ENCODE results near the gene LGALS1. TPM values are rescaled to one million over a fixed set of nuclear protein-coding genes. Genes with fewer than 3 reads are reported as not detected.

Gene LGALS1
- total RNA-seq, 4 donors from 2014 or later = 44.8 to 352 (median 73.5) TPM

- Histone ChIP-seq H3K9me3 (no peaks in the 10 kb centered on the region), H3K36me3 (peaks cover 0 to 11% (median 0%) of the 10 kb centered on the region in 3 donors), H3K4me3 (peak overlapping the region in 2 of 4 donors; percentile 72 to 95), H3K27me3 (no peaks in the 10 kb centered on the region), H3K27ac (peak overlapping the region; percentile 85 to 98 (median 90)), H3K4me1 (peaks cover 0 to 52% (median 24%) of the 10 kb centered on the region in 4 donors)
- no peak for DNase-seq
- TF ChIP-seq POLR2A (IDR thresholded peaks at IDR 0.05) = no peak
- TF ChIP-seq CTCF (IDR thresholded peaks at IDR 0.05) = peak in 5 of 6 experiments; percentile 26 to 38 (median 28)
These were observed 14.1 kb upstream of the LGALS1 start for GRCh38 chr22:37661160-37661924.

GRCh38 chr22:37662039-37662438, 13.4 kb upstream of the LGALS1 start:
- DNase-seq = peak in 1 of 3 donors; percentile 54
- Histone ChIP-seq H3K9me3 (no peaks in the 10 kb centered on the region), H3K36me3 (peaks cover 0 to 18% (median 0%) of the 10 kb centered on the region in 3 donors), H3K27ac (peak overlapping the region; percentile 57 to 93 (median 86)), H3K27me3 (no peaks in the 10 kb centered on the region), H3K4me1 (peaks cover 0 to 49% (median 24%) of the 10 kb centered on the region in 4 donors), H3K4me3 (no peak overlapping the region)
- TF ChIP-seq CTCF (IDR thresholded peaks at IDR 0.05) (no peak), POLR2A (IDR thresholded peaks at IDR 0.05) (no peak)

- peaks cover 0 to 39% (median 21%) of the 10 kb centered on the region in 4 donors for H3K4me1 ChIP-seq
- H3K4me3 ChIP-seq = no peak overlapping the region
- TF ChIP-seq POLR2A (IDR thresholded peaks at IDR 0.05) (no peak), CTCF (IDR thresholded peaks at IDR 0.05) (no peak)
- peaks cover 0 to 22% (median 0%) of the 10 kb centered on the region in 3 donors for H3K36me3 ChIP-seq
- H3K27me3 ChIP-seq = no peaks in the 10 kb centered on the region
- H3K27ac ChIP-seq = peak overlapping the region; percentile 17 to 93 (median 60)
- no peaks in the 10 kb centered on the region for H3K9me3 ChIP-seq
- no peak for DNase-seq
These were observed 11.8 kb upstream of the LGALS1 start for GRCh38 chr22:37663521-37664140.

GRCh38 chr22:37664249-37665101, 11.0 kb upstream of the LGALS1 start:
- DNase-seq = no peak
- Histone ChIP-seq H3K4me3 (no peak overlapping the region), H3K9me3 (no peaks in the 10 kb centered on the region), H3K4me1 (peaks cover 0 to 36% (median 19%) of the 10 kb centered on the region in 4 donors), H3K27ac (peak overlapping the region in 3 of 4 donors; percentile 49 to 93 (median 71)), H3K36me3 (peaks cover 0 to 22% (median 0%) of the 10 kb centered on the region in 3 donors), H3K27me3 (no peaks in the 10 kb centered on the region)
- TF ChIP-seq CTCF (IDR thresholded peaks at IDR 0.05) (no peak), POLR2A (IDR thresholded peaks at IDR 0.05) (peak in 1 of 2 donors; percentile 16)

GRCh38 chr22:37665487-37665886, 9.9 kb upstream of the LGALS1 start:
- no peak overlapping the region for H3K4me3 ChIP-seq
- no peak overlapping the region for H3K27ac ChIP-seq
- no peaks in the 10 kb centered on the region for H3K27me3 ChIP-seq
- H3K4me1 ChIP-seq = peaks cover 0 to 26% (median 12%) of the 10 kb centered on the region in 4 donors
- H3K36me3 ChIP-seq = peaks cover 0 to 22% (median 0%) of the 10 kb centered on the region in 3 donors
- no peaks in the 10 kb centered on the region for H3K9me3 ChIP-seq
- TF ChIP-seq CTCF (IDR thresholded peaks at IDR 0.05) (no peak), POLR2A (IDR thresholded peaks at IDR 0.05) (no peak)
- DNase-seq = no peak

Measured in Peyer's patch (tissue), 4 donors.